Loucy (cell line): ENCODE results near the gene TTC7B.

Experiments used
- H2AFZ ChIP-seq: fragments of 200-600 bp; sonication (generic); 2 replicates; pipeline ENCODE4 v1.6.0; 2016; ENCODE audit warnings: antibody characterized with exemption, mild to moderate bottlenecking, low read length, moderate library complexity
- H3F3A ChIP-seq: fragments of 200-600 bp; 2 replicates; pipeline ENCODE4 v1.6.0; 2016; ENCODE audit warnings: antibody characterized with exemption, low read depth, mild to moderate bottlenecking
- H3K27me3 ChIP-seq: fragments of 200-600 bp; sonication (generic); 2 replicates; pipeline ENCODE4 v1.6.1; 2014; ENCODE audit warnings: low read length, mild to moderate bottlenecking; ENCODE audit not compliant: insufficient read depth, poor library complexity, severe bottlenecking
- H3K36me3 ChIP-seq: fragments of 200-600 bp; sonication (generic); 2 replicates; pipeline ENCODE4 v1.6.1; 2016; ENCODE audit warnings: low read length; ENCODE audit not compliant: insufficient read depth
- H3K4me1 ChIP-seq: fragments of 200-600 bp; sonication (generic); 2 replicates; pipeline ENCODE4 v1.5.1; 2014; ENCODE audit warnings: low read length, mild to moderate bottlenecking; ENCODE audit not compliant: insufficient read depth, poor library complexity, severe bottlenecking
- H3K4me2 ChIP-seq: fragments of 200-600 bp; sonication (generic); 2 replicates; pipeline ENCODE4 v1.6.0; 2014; ENCODE audit warnings: antibody characterized with exemption, low read length, low read depth, mild to moderate bottlenecking; ENCODE audit not compliant: poor library complexity, severe bottlenecking
- H3K4me3 ChIP-seq: fragments of 200-600 bp; sonication (generic); 2 replicates; pipeline ENCODE4 v1.5.1; 2014; ENCODE audit warnings: low read length, mild to moderate bottlenecking, mixed read lengths; ENCODE audit not compliant: poor library complexity, severe bottlenecking
- H3K79me2 ChIP-seq: fragments of 200-600 bp; sonication (generic); 2 replicates; pipeline ENCODE4 v1.6.1; 2014; ENCODE audit warnings: low read length; ENCODE audit not compliant: insufficient read depth
- H3K9ac ChIP-seq: fragments of 200-600 bp; sonication (generic); 2 replicates; pipeline ENCODE4 v1.6.0; 2014; ENCODE audit warnings: mild to moderate bottlenecking, low read depth, low read length, moderate library complexity; ENCODE audit not compliant: poor library complexity, severe bottlenecking
- H3K9me2 ChIP-seq: fragments of 200-600 bp; sonication (generic); replicated peaks from 2 replicates; pipeline ENCODE4 v1.6.1; 2016; ENCODE audit warnings: low read depth, low read length, mixed read lengths
- H3K9me3 ChIP-seq: fragments of 200-600 bp; sonication (generic); 2 replicates; pipeline ENCODE4 v1.6.1; 2014; ENCODE audit warnings: mild to moderate bottlenecking, antibody characterized with exemption, low read length, low read depth; ENCODE audit not compliant: insufficient read depth
- H4K20me1 ChIP-seq: fragments of 200-600 bp; sonication (generic); 2 replicates; pipeline ENCODE4 v1.6.0; 2014; ENCODE audit warnings: antibody characterized with exemption, low read length, mild to moderate bottlenecking; ENCODE audit not compliant: insufficient read depth, poor library complexity, severe bottlenecking
- EZH2phosphoT487 ChIP-seq: fragments of 200-600 bp; IDR thresholded peaks from 2 replicates; pipeline ENCODE4 v1.6.1; 2018; ENCODE audit warnings: antibody characterized with exemption, mild to moderate bottlenecking, moderate library complexity, borderline replicate concordance
- TF ChIP-seq, protein P1 (sequence below): fragments of 200-600 bp; sonication (generic); conservative IDR thresholded peaks from 2 replicates; pipeline ENCODE4 v1.5.1; 2014; ENCODE audit warnings: mild to moderate bottlenecking, antibody characterized with exemption, low read length

Gene TTC7B

DNA sequence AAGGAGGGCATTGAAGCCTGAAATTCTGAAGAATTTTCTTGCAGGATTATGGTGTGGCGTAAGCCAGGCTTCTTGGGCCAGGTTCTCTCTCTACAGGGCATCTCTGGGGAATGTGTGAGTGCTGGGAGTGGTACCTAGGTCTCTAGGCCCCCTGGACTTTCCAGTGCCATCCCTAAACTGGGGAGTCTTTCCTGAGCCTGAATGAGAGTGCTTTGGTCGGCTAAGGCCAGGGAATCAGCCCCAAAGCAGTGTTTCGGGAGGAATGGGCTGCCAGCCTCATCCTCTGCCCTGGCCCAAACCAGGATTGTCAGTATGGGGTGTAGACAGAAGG is 325.5 kb downstream of the TTC7B start:
- Histone ChIP-seq H2AFZ (no peak overlapping the region), H3K79me2 (no peaks in the 10 kb centered on the region), H4K20me1 (no peaks in the 10 kb centered on the region), H3K4me1 (no peaks in the 10 kb centered on the region), H3K27me3 (no peaks in the 10 kb centered on the region), H3K4me2 (no peak overlapping the region), H3K9me2 (no peaks in the 10 kb centered on the region), H3K4me3 (no peak overlapping the region), H3K9ac (no peak overlapping the region), H3K36me3 (no peaks in the 10 kb centered on the region), H3K9me3 (no peaks in the 10 kb centered on the region), H3F3A (no peaks in the 10 kb centered on the region)
- TF ChIP-seq, protein P1, sequence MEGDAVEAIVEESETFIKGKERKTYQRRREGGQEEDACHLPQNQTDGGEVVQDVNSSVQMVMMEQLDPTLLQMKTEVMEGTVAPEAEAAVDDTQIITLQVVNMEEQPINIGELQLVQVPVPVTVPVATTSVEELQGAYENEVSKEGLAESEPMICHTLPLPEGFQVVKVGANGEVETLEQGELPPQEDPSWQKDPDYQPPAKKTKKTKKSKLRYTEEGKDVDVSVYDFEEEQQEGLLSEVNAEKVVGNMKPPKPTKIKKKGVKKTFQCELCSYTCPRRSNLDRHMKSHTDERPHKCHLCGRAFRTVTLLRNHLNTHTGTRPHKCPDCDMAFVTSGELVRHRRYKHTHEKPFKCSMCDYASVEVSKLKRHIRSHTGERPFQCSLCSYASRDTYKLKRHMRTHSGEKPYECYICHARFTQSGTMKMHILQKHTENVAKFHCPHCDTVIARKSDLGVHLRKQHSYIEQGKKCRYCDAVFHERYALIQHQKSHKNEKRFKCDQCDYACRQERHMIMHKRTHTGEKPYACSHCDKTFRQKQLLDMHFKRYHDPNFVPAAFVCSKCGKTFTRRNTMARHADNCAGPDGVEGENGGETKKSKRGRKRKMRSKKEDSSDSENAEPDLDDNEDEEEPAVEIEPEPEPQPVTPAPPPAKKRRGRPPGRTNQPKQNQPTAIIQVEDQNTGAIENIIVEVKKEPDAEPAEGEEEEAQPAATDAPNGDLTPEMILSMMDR = no peak
- TF ChIP-seq EZH2phosphoT487 = no peak

DNA sequence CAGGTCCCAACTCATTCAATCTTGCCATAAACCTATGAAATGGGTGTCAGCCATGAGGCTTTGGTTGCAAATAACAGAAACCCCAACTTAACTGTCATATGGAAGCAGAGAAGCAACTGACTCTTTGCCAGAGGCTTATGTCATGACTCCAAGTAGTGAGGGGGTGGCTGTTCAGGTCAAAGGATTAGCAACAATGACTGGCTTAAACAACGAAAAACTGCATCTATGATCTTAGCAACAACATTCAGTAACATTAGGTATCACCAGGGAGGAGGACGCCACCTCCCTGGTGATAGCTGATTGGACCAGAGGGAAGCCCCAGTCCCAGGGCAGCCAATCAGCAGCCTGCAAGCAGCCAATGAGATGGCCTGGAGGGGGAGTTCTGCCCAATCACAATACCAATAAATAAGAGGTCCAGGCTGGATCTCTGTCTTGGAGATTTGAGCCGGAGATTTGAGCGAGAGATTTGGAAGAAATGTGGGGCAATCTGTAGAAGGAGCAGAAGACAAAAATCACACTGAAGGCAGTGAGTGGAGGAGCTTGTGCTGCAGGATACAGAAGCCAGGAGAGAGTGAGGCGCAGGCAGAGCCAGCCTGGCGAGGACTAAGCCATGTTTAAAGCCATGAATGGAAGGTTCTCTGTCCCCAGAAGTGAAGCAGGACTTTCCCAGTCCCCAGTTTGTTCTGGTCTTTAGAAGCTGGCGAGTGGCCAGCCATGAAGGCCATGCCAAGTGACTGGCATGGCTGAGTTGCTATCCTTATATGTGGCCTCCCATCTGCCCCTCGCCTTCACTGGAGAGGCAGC is 326.1 kb downstream of the TTC7B start:
- Histone ChIP-seq H3F3A (no peaks in the 10 kb centered on the region), H3K9me3 (no peaks in the 10 kb centered on the region), H3K4me2 (no peak overlapping the region), H4K20me1 (no peaks in the 10 kb centered on the region), H3K9ac (no peak overlapping the region), H3K36me3 (no peaks in the 10 kb centered on the region), H3K4me1 (no peaks in the 10 kb centered on the region), H3K4me3 (no peak overlapping the region), H2AFZ (no peak overlapping the region), H3K27me3 (no peaks in the 10 kb centered on the region), H3K79me2 (no peaks in the 10 kb centered on the region), H3K9me2 (no peaks in the 10 kb centered on the region)
- no peak for TF ChIP-seq EZH2phosphoT487
- TF ChIP-seq, protein P1 = no peak

DNA sequence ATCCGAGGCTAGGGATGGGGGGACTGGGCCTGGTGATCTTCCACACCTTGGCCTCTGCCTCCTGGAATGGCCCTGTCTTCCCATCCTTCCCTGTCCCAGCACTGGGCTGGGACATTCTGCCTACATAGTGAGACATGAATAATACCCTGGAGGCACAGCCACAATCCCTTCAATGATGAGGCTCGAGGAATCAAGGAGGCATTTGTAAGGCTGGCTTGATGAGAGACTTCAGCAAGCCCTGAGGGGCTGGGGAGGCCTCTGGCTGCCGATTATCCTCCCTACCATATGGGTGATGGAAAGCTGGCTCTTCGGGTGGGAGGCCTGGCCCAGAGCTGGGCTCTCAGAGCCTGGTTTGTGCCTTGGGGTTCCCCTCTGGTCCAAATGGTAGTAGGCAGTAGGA is 326.9 kb downstream of the TTC7B start:
- Histone ChIP-seq H3K9me3 (no peaks in the 10 kb centered on the region), H3K36me3 (no peaks in the 10 kb centered on the region), H3K4me1 (no peaks in the 10 kb centered on the region), H3F3A (no peaks in the 10 kb centered on the region), H3K27me3 (no peaks in the 10 kb centered on the region), H3K9me2 (no peaks in the 10 kb centered on the region), H4K20me1 (no peaks in the 10 kb centered on the region), H3K4me2 (no peak overlapping the region), H3K79me2 (no peaks in the 10 kb centered on the region), H3K9ac (no peak overlapping the region), H2AFZ (no peak overlapping the region), H3K4me3 (no peak overlapping the region)
- TF ChIP-seq, protein P1 = no peak
- no peak for TF ChIP-seq EZH2phosphoT487
